ENCODE results near the gene SETD4. TPM values are rescaled to one million over a fixed set of nuclear protein-coding genes. Genes with fewer than 3 reads are reported as not detected.

Gene SETD4
- total and polyA plus RNA-seq, 2 of the 8 experiments (the other 6 are each of a cell fraction or from before 2014, with no cell fraction given), result 20.1 to 46.6 TPM

DNA sequence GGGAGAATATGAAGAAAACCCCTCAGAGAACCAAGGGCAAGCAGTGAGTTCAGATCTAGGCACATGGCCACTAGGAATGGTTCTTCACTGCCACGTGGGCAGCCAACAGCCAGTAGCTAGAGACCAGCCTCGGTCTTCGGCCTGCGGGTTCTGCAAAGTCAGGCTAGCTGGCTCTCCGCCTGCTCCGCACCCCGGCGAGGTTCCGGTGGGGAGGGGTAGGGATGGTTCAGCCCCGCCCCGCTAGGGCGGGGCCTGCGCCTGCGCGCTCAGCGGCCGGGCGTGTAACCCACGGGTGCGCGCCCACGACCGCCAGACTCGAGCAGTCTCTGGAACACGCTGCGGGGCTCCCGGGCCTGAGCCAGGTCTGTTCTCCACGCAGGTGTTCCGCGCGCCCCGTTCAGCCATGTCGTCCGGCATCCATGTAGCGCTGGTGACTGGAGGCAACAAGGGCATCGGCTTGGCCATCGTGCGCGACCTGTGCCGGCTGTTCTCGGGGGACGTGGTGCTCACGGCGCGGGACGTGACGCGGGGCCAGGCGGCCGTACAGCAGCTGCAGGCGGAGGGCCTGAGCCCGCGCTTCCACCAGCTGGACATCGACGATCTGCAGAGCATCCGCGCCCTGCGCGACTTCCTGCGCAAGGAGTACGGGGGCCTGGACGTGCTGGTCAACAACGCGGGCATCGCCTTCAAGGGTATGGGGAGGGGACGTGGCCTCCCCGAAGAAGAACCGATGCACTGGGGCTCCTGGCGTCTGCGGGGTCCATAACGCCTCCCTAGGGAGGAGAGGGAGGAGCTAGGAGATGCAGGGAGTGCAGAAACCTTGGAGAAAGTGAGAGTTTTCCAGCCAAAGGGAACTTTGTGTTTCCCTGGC is 9.6 kb upstream of the SETD4 start, which contains the start of gene CBR1 (continued):
- no peak for TF ChIP-seq RAD21 (IDR thresholded peaks at IDR 0.05 in 1 of 2, conservative IDR thresholded peaks at IDR 0.05 in 1 of 2; ENCODE audit: low read depth in 2 of 2, low read length in 2 of 2)
- no peak for TF ChIP-seq GABPA (IDR thresholded peaks at IDR 0.05; ENCODE audit: borderline replicate concordance, insufficient read depth, low read length)
- no peak for TF ChIP-seq CHD7 (IDR thresholded peaks at IDR 0.05; ENCODE audit: insufficient replicate concordance, low read length)
- no peak for TF ChIP-seq RFX5 (IDR thresholded peaks at IDR 0.05; ENCODE audit: borderline replicate concordance, low read depth, low read length)
- no peak for TF ChIP-seq BRCA1 (IDR thresholded peaks at IDR 0.05; ENCODE audit: low read depth, low read length)
- TF ChIP-seq CREB1 (IDR thresholded peaks at IDR 0.05), result 0 out of 2 replicates have a peak, but pooled peaks have one; percentile 11
- TF ChIP-seq POLR2A (IDR thresholded peaks at IDR 0.05; ENCODE audit: control extremely low read depth in 1 of 2, low read depth in 2 of 2, low read length in 2 of 2), result no peak
- no peak for TF ChIP-seq SP4 (IDR thresholded peaks at IDR 0.05; ENCODE audit: low read length)
- peak; percentile 26; the same call in 1 of the 2 replicates for TF ChIP-seq NRF1 (IDR thresholded peaks at IDR 0.05; ENCODE audit: low read depth, low read length)
- no peak for TF ChIP-seq CTBP2 (IDR thresholded peaks at IDR 0.05; ENCODE audit: borderline replicate concordance, insufficient read depth, insufficient read length, low read length)
